ENCODE results near the gene SLC9A5.

- TF ChIP-seq CTCF (IDR thresholded peaks at IDR 0.05; ENCODE audit: low read length) (no peak), EZH2 (IDR thresholded peaks at IDR 0.05; ENCODE audit: borderline replicate concordance, low read length) (no peak)
These were observed 35.2 kb downstream of the SLC9A5 start for GRCh38 chr16:67283826-67284555.
